Liver (tissue), 3 donors: ENCODE data around the gene SGSM1.

ENCODE experiments used
- CTCF ChIP-seq: fragments of 150-350 bp; IDR thresholded peaks from 2 replicates; pipeline ENCODE4 v1.5.1; 2017; ENCODE audit warnings: improper control_type of control experiment, low read depth, low read length; ENCODE audit not compliant: missing input control
- GABPA ChIP-seq, 2 donors: IDR thresholded peaks in 1 of 2; conservative IDR thresholded peaks in 1 of 2; 2 replicates each; pipeline ENCODE4 v1.6.1; 2016; ENCODE audit warnings: antibody characterized with exemption in 2 of 2, mild to moderate bottlenecking in 1 of 2, moderate library complexity in 1 of 2
- YY1 ChIP-seq: IDR thresholded peaks from 2 replicates; pipeline ENCODE4 v1.6.1; 2016; ENCODE audit warnings: antibody characterized with exemption, mild to moderate bottlenecking
- ZBTB33 ChIP-seq: IDR thresholded peaks from 2 replicates; pipeline ENCODE4 v1.6.1; 2016; ENCODE audit warnings: antibody characterized with exemption
- donor health status: healthy.
- donor health status: healthy.

GRCh38 chr22:24807284-24807950 is 1.4 kb downstream of the SGSM1 start:
- no peak for TF ChIP-seq CTCF
- TF ChIP-seq ZBTB33 = no peak
- no peak for TF ChIP-seq GABPA (IDR thresholded peaks at IDR 0.05 in 1 of 2, conservative IDR thresholded peaks at IDR 0.05 in 1 of 2)
- TF ChIP-seq YY1 = no peak
